Retinal pigment epithelial cell (primary cell): ENCODE results near the gene PARP3.

Source experiments
- DNase-seq: peaks from one replicate; pipeline ENCODE4 v3.0.0-alpha.2; 2010; ENCODE audit warnings: low read depth
- H3K4me3 ChIP-seq: 2 replicates; pipeline ENCODE4 v1.5.1; 2011; ENCODE audit warnings: mild to moderate bottlenecking, low read length, control low read depth, moderate library complexity
- TF ChIP-seq, protein P1 (sequence below): conservative IDR thresholded peaks from 2 replicates; pipeline ENCODE4 v1.5.1; 2011; ENCODE audit warnings: low read depth, low read length, control low read depth, inconsistent platforms

The PARP3 gene

DNA sequence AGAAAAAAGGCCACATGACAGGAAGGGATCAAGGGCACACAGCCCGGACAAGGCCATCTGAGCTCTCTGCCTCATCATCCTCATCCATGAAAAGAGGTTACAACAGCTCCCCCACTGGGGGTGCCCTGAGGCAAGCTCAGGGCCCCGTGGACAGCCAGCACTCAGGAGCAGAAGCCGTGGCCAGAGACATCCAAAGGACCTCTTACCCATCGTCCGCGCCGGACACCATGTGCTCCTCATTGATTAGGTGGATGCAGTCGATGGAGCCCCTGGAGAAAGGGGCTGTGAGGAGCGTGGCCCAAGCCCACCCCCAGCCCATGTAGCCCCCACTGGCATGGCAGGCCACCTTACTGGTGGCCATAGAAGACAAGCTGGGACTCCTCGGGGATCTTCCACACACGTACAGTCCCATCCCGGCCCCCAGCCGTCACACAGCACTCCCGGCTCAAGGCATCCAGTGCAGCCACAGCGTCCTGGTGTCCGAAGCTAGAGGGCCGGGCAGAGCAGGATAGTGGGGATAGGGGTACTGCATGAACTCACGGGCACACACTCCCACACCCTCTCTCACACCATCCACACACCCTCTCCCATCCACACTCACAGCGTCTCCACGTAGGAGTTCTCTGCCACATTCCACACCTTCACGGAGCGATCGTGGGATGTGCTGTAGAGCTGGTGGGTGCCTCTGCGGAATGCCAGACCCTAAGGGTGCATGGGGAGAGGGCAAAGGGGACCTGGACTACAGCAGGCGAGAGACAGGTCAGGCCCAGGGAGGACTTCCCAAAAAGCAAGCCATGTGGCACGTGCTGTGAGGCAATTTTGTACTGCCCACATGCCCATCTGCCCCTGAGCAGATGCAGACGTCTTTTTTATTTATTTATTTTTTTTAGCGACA lies 6.9 kb upstream of the PARP3 start:
- TF ChIP-seq, protein P1, sequence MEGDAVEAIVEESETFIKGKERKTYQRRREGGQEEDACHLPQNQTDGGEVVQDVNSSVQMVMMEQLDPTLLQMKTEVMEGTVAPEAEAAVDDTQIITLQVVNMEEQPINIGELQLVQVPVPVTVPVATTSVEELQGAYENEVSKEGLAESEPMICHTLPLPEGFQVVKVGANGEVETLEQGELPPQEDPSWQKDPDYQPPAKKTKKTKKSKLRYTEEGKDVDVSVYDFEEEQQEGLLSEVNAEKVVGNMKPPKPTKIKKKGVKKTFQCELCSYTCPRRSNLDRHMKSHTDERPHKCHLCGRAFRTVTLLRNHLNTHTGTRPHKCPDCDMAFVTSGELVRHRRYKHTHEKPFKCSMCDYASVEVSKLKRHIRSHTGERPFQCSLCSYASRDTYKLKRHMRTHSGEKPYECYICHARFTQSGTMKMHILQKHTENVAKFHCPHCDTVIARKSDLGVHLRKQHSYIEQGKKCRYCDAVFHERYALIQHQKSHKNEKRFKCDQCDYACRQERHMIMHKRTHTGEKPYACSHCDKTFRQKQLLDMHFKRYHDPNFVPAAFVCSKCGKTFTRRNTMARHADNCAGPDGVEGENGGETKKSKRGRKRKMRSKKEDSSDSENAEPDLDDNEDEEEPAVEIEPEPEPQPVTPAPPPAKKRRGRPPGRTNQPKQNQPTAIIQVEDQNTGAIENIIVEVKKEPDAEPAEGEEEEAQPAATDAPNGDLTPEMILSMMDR = no peak
- no peak overlapping the region for H3K4me3 ChIP-seq
- DNase-seq = no peak

DNA sequence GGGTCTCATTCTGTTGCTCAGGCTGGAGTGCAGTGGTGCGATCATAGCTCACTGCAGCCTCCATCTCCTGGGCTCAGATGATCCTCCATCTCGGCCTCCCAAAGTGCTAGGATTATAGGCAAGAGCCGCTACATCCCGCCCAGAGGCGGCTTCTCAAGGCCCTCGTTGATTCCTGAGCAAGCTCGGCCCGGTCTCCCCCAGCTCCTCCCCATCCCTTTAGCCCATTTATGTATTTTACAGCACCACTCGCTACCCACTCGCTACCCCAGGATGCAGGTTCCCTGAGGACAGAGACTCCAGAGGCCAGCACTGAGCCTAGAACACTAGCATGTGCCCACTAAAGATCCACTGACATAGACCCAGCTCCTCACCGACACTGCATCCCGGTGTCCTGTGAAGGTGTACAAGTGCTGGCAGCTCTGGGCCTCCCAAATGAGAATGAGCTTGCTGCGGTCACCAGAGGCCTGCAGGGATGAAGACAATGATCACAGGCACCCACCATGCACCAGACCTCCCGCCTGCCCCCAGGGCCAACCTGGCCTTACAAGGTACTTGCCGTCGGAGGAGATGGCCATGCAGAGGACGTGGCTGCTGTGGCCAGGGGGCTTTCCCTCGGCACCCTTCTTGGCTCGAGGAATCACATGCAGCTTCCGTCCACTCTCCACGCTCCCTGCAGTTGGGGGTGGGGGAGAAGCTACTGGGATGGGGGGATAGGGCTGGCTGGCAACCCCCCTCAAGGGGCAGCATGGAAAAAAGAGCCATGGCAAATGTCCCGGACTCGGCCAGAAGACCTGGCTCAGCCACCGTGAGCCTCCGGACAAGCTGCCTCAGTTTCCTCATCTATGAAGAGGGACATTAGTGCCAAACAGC lies 6.0 kb upstream of the PARP3 start:
- TF ChIP-seq, protein P1 = no peak

DNA sequence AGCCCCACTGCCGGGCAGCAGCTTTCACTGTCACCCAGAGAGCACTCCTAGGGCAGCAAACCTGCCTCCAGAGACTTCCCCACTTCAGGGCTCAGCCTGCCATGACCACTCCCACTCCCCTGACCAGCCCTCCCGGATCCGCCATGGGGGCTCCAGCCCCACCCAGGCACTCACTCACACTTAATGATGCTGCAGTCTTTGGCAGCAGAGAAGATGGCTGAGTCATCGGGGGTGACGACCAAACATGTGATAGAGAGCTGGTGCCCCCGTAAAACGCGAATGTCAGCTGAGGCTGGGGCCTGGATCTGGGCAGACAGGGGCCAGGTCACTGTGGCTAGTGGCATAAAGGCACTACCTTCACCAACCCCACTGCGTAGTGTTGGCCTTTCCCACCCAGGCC lies 5.1 kb upstream of the PARP3 start:
- TF ChIP-seq, protein P1 = no peak
- no peak for DNase-seq

More for the DNA sequence above, 6.0 kb upstream of the PARP3 start:
- DNase-seq = no peak
- no peak overlapping the region for H3K4me3 ChIP-seq

DNA sequence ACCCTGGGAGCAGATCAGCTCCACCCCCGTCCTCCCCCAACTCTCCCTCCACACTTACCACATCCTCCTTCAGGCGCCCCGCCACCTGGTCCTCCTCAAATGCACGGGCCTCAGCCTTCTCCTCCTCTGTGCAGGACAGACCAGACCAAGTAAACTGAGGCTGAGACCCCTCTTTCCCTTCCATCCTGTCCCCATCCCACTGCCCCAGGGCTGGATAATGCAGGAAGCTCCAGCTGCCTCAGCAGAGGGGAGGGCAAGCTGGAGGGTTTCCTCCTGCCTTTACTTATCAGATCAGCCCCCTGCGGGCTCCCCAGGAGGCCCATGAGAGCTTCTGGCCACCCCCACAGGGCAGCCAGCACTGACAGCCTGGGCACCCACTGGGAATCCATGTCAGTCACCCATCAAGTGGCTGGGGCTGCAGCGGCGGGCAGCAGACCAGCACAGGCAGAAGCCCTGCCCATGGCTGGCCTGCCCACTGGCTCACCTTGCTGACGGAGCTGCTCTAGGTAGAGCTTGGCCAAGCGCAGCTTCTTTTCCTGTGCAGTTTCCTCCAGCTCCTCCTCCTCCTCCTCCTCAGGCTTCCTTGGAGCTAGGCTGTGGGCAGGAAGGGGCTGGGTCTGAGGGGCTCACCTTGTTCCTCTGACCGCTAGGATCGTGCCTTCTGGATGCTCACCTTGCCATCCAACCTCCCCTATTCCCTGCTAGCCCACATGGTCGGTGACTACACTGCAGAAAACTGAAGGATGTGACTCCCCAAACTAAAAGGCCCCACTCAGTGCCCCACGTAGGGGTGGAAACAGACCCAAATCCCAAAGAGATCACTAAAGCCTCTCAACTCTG lies 4.3 kb upstream of the PARP3 start:
- no peak for DNase-seq
- TF ChIP-seq, protein P1 = no peak
- H3K4me3 ChIP-seq = no peak overlapping the region

More for the DNA sequence above, 5.1 kb upstream of the PARP3 start:
- no peak overlapping the region for H3K4me3 ChIP-seq

DNA sequence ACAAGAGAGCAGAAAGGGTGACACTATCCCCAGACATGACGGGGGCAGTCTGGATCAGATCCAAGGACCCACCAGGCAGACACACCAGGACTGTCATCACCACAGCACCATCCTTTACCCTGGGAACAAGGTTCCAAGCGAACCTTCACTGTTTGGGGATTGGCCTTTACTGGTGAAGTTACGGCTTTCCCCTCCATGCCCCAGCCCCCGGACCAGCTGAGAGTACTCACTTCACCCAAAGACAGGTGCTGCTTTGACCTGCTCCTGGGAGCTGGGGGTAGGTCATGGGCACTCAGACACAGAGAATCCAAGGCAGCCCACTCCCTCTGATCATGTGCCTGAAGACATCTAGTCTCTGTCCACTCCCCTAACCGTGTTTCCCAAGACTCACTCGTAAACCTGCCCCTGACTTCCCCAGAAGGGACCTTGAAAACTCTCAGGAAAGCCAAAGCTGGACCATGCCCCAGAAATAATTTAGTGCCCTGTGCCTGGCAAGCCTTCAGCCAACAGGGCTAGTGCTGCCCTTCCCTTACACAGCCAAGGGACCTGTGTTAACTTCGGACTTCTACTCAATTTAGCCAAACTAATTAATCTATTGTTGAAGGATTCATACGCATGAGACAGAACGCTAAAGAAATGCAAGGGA lies 3.3 kb upstream of the PARP3 start:
- no peak overlapping the region for H3K4me3 ChIP-seq
- DNase-seq = no peak
- TF ChIP-seq, protein P1 = no peak
